A673 (cell line): ENCODE results near the gene OR51G1. TPM values are rescaled to one million over a fixed set of nuclear protein-coding genes. Genes with fewer than 3 reads are reported as not detected.

ENCODE experiments used
- BruUV-seq: library from RNA; stranded (reverse); fragments of 400-500 nt; replicated peaks from 2 replicates; lab custom pipeline; 2021; lab: Mats Ljungman, UMichigan
- CTCF ChIA-PET: fragments of 300-600 bp; sonication (Branson Sonifier 250); formaldehyde crosslinking; loops from one replicate; lab custom pipeline; 2022; ENCODE audit warnings: antibody characterized with exemption; lab: Charles Lee
- POLR2A ChIA-PET: fragments of 300-600 bp; sonication (Branson Sonifier 250); formaldehyde crosslinking; loops from one replicate; lab custom pipeline; 2022; ENCODE audit warnings: antibody characterized with exemption; ENCODE audit not compliant: low non-redundant PET; lab: Charles Lee
- DNase-seq: peaks from one replicate; pipeline ENCODE4 v3.0.0-alpha.2; 2015; ENCODE audit warnings: low spot score
- H3K27ac ChIP-seq: fragments of 200-600 bp; sonication (generic); 2 replicates; pipeline ENCODE4 v1.5.1; 2016; ENCODE audit warnings: mixed run types, low read depth, mild to moderate bottlenecking, mixed read lengths, antibody characterized with exemption, low read length; ENCODE audit not compliant: poor library complexity, severe bottlenecking
- H3K27me3 ChIP-seq: fragments of 200-600 bp; sonication (generic); replicated peaks from 2 replicates; pipeline ENCODE4 v1.6.1; 2017; ENCODE audit warnings: mixed run types, low read depth, mild to moderate bottlenecking, mixed read lengths, antibody characterized with exemption, low read length; ENCODE audit not compliant: insufficient read depth, poor library complexity
- H3K36me3 ChIP-seq: fragments of 200-600 bp; sonication (generic); 2 replicates; pipeline ENCODE4 v1.6.1; 2016; ENCODE audit warnings: mixed run types, mild to moderate bottlenecking, mixed read lengths, antibody characterized with exemption, low read length; ENCODE audit not compliant: insufficient read depth, poor library complexity, severe bottlenecking
- H3K4me1 ChIP-seq: fragments of 200-600 bp; sonication (generic); 2 replicates; pipeline ENCODE4 v1.6.1; 2017; ENCODE audit warnings: mixed run types, mild to moderate bottlenecking, mixed read lengths, antibody characterized with exemption, low read length; ENCODE audit not compliant: insufficient read depth, poor library complexity, severe bottlenecking
- H3K4me3 ChIP-seq: fragments of 200-600 bp; sonication (generic); 2 replicates; pipeline ENCODE4 v1.5.1; 2016; ENCODE audit warnings: low read depth, mixed run types, mild to moderate bottlenecking, mixed read lengths, low read length; ENCODE audit not compliant: poor library complexity, severe bottlenecking
- H3K9me3 ChIP-seq: fragments of 200-600 bp; sonication (generic); 2 replicates; pipeline ENCODE4 v1.6.1; 2016; ENCODE audit warnings: mixed run types, low read depth, mild to moderate bottlenecking, mixed read lengths, antibody characterized with exemption, low read length; ENCODE audit not compliant: poor library complexity, severe bottlenecking
- CTCF ChIP-seq: fragments of 300-800, 200-600 bp; sonication (generic); conservative IDR thresholded peaks from 2 replicates; pipeline ENCODE4 v1.5.1; 2017; ENCODE audit warnings: low read depth, mild to moderate bottlenecking, antibody characterized with exemption, low read length, moderate library complexity, mixed read lengths
- EZH2 ChIP-seq: fragments of 200-600 bp; sonication (generic); IDR thresholded peaks from 2 replicates; pipeline ENCODE4 v1.6.1; 2017; ENCODE audit warnings: borderline replicate concordance, low read depth, mild to moderate bottlenecking, mixed read lengths, antibody characterized with exemption, low read length; ENCODE audit not compliant: poor library complexity, severe bottlenecking
- intact Hi-C: fragments of 100-400 bp; cut with micrococcal nuclease; formaldehyde crosslinking; loops from one replicate; pipeline ENCODE4 v1.10.0; 2022; ENCODE audit not compliant: unreplicated experiment
- total RNA-seq: library from RNA; stranded (reverse); gene quantifications from 2 replicates; pipeline ENCODE4 v1.2.3, GENCODE V29; 2021

Gene OR51G1
- total RNA-seq, 1 experiment from 2014 or later = not detected

GRCh38 chr11:4921796-4922195 is 2.3 kb downstream of the OR51G1 start:
- CTCF ChIA-PET = no interaction called here
- no peak for TF ChIP-seq EZH2
- TF ChIP-seq CTCF = no peak
- no peak overlapping the region for H3K27ac ChIP-seq
- H3K4me1 ChIP-seq = no peaks in the 10 kb centered on the region
- no peaks in the 10 kb centered on the region for H3K9me3 ChIP-seq
- no TSS peak for BruUV-seq
- no peak overlapping the region for H3K4me3 ChIP-seq
- DNase-seq = no peak
- POLR2A ChIA-PET = no interaction called here
- H3K27me3 ChIP-seq = no peaks in the 10 kb centered on the region
- no peaks in the 10 kb centered on the region for H3K36me3 ChIP-seq
- intact Hi-C loops = no loop called here

GRCh38 chr11:4919250-4919649 is 4.9 kb downstream of the OR51G1 start, which contains the start of gene OR51G2:
OR51G2 (minus strand) TSS chr11:4919350; CDS start chr11:4915663, 3,687 bp downstream.
- Histone ChIP-seq H3K27me3 (no peaks in the 10 kb centered on the region), H3K4me1 (no peaks in the 10 kb centered on the region), H3K36me3 (no peaks in the 10 kb centered on the region), H3K27ac (no peak within 1 kb of the TSS), H3K9me3 (no peaks in the 10 kb centered on the region), H3K4me3 (no peak within 1 kb of the TSS)
- POLR2A ChIA-PET = no interaction called here
- BruUV-seq = no TSS peak
- no peak for DNase-seq
- CTCF ChIA-PET = no interaction called here
- TF ChIP-seq CTCF = no peak
- intact Hi-C loops = no loop called here

GRCh38 chr11:4916581-4916980 is 7.6 kb downstream of the OR51G1 start:
- H3K9me3 ChIP-seq = no peaks in the 10 kb centered on the region
- no peak for TF ChIP-seq EZH2
- TF ChIP-seq CTCF = no peak
- ChIA-PET CTCF (no interaction called here), POLR2A (no interaction called here)
- no peak for DNase-seq
- no TSS peak for BruUV-seq
- H3K27ac ChIP-seq = no peak overlapping the region
- no peak overlapping the region for H3K4me3 ChIP-seq
- intact Hi-C loops = no loop called here
- H3K27me3 ChIP-seq = no peaks in the 10 kb centered on the region
- H3K4me1 ChIP-seq = no peaks in the 10 kb centered on the region
- no peaks in the 10 kb centered on the region for H3K36me3 ChIP-seq
